IMR-90 (cell line): ENCODE results near the gene GYS1. TPM values are rescaled to one million over a fixed set of nuclear protein-coding genes. Genes with fewer than 3 reads are reported as not detected.

Source experiments
- ATAC-seq: fragments of 200-7000 bp; cut with Tn5 transposase; 2 replicates; pipeline ENCODE4 v1.9.1; 2020; ENCODE audit warnings: low read depth, mild to moderate bottlenecking, moderate library complexity
- BruUV-seq: library from RNA; stranded (reverse); fragments of 400-500 nt; replicated peaks from 2 replicates; lab custom pipeline; 2021; lab: Mats Ljungman, UMichigan
- CTCF ChIA-PET: fragments of 300-600 bp; formaldehyde crosslinking; extraction: SDS; loops from one replicate; lab custom pipeline; 2021; ENCODE audit warnings: antibody characterized with exemption; lab: Yijun Ruan, JAX
- POLR2A ChIA-PET: fragments of 300-600 bp; sonication (Branson Sonifier 250); formaldehyde crosslinking; loops from one replicate; lab custom pipeline; 2022; ENCODE audit warnings: antibody characterized with exemption; ENCODE audit not compliant: unreplicated experiment; lab: Charles Lee
- DNase-seq: peaks from one replicate; pipeline ENCODE4 v3.0.0; 2013
- H2AFZ ChIP-seq: replicated peaks from 2 replicates; pipeline ENCODE3; 2013; ENCODE audit warnings: low read length, mild to moderate bottlenecking; ENCODE audit not compliant: poor library complexity
- H2AK5ac ChIP-seq: 2 replicates; pipeline ENCODE4 v1.6.1; 2013; ENCODE audit warnings: low read depth, low read length, inconsistent platforms
- H2AK9ac ChIP-seq: replicated peaks from 2 replicates; pipeline ENCODE3; 2013; ENCODE audit warnings: mild to moderate bottlenecking, low read depth, low read length, moderate library complexity; ENCODE audit not compliant: poor library complexity
- H2BK120ac ChIP-seq: 2 replicates; pipeline ENCODE4 v1.6.1; 2013; ENCODE audit warnings: low read depth, low read length, inconsistent platforms
- H2BK15ac ChIP-seq: 3 replicates; pipeline ENCODE4 v1.6.1; 2013; ENCODE audit warnings: low read depth, low read length, inconsistent platforms
- H2BK20ac ChIP-seq: 2 replicates; pipeline ENCODE4 v1.6.1; 2013; ENCODE audit warnings: low read depth, mild to moderate bottlenecking, inconsistent platforms, low read length, moderate library complexity
- H2BK5ac ChIP-seq: 2 replicates; pipeline ENCODE4 v1.6.1; 2013; ENCODE audit warnings: mild to moderate bottlenecking, low read depth, low read length, inconsistent platforms; ENCODE audit not compliant: poor library complexity, severe bottlenecking
- H3K14ac ChIP-seq: replicated peaks from 2 replicates; pipeline ENCODE4 v1.6.1; 2013; ENCODE audit warnings: low read depth, low read length, inconsistent platforms
- H3K18ac ChIP-seq: 2 replicates; pipeline ENCODE4 v1.6.1; 2013; ENCODE audit warnings: low read depth, low read length, control low read depth
- H3K23ac ChIP-seq: 2 replicates; pipeline ENCODE4 v1.6.1; 2013; ENCODE audit warnings: low read depth, low read length, inconsistent platforms
- H3K27ac ChIP-seq: 2 replicates; pipeline ENCODE4 v1.5.1; 2013; ENCODE audit warnings: mild to moderate bottlenecking, control low read depth, low read length; ENCODE audit not compliant: insufficient read depth
- H3K27me3 ChIP-seq: 2 replicates; pipeline ENCODE4 v1.6.1; 2013; ENCODE audit warnings: low read length; ENCODE audit not compliant: control insufficient read depth, insufficient read depth
- H3K36me3 ChIP-seq: 2 replicates; pipeline ENCODE4 v1.6.1; 2013; ENCODE audit warnings: low read length, mixed read lengths; ENCODE audit not compliant: control insufficient read depth, insufficient read depth
- H3K4ac ChIP-seq: 2 replicates; pipeline ENCODE4 v1.6.1; 2013; ENCODE audit warnings: low read depth, low read length, inconsistent platforms
- H3K4me1 ChIP-seq: 2 replicates; pipeline ENCODE4 v1.6.1; 2013; ENCODE audit warnings: low read length, mixed read lengths; ENCODE audit not compliant: control insufficient read depth, insufficient read depth
- H3K4me2 ChIP-seq: 2 replicates; pipeline ENCODE4 v1.6.1; 2013; ENCODE audit warnings: low read depth, mild to moderate bottlenecking, control low read depth, low read length, moderate library complexity
- H3K4me3 ChIP-seq: 2 replicates; pipeline ENCODE4 v1.5.1; 2013; ENCODE audit warnings: low read depth, mild to moderate bottlenecking, control low read depth, low read length, moderate library complexity; ENCODE audit not compliant: insufficient read depth
- H3K56ac ChIP-seq: 2 replicates; pipeline ENCODE4 v1.6.1; 2013; ENCODE audit warnings: low read length, inconsistent platforms; ENCODE audit not compliant: insufficient read depth; ENCODE audit errors: extremely low read depth
- H3K79me1 ChIP-seq, 2 experiments: 2 replicates each; pipeline ENCODE4 v1.6.1; 2013; ENCODE audit warnings: low read length in 2 of 2, inconsistent platforms in 1 of 2, low read depth in 1 of 2
- H3K9ac ChIP-seq: 2 replicates; pipeline ENCODE4 v1.6.1; 2013; ENCODE audit warnings: low read depth, low read length, control low read depth
- H3K9me1 ChIP-seq: 2 replicates; pipeline ENCODE4 v1.6.1; 2013; ENCODE audit warnings: low read length, inconsistent platforms; ENCODE audit not compliant: insufficient read depth
- H3K9me3 ChIP-seq: 2 replicates; pipeline ENCODE4 v1.6.1; 2013; ENCODE audit warnings: low read length; ENCODE audit not compliant: control insufficient read depth, insufficient read depth
- H4K20me1 ChIP-seq: 2 replicates; pipeline ENCODE4 v1.6.1; 2013; ENCODE audit warnings: low read length, inconsistent platforms; ENCODE audit not compliant: insufficient read depth
- H4K5ac ChIP-seq: 2 replicates; pipeline ENCODE4 v1.6.1; 2013; ENCODE audit warnings: mild to moderate bottlenecking, low read depth, low read length, control low read depth
- H4K8ac ChIP-seq, 2 experiments: 2 replicates each; pipeline ENCODE4 v1.6.1; 2013; ENCODE audit warnings: low read depth in 2 of 2, low read length in 2 of 2, control low read depth in 1 of 2, inconsistent platforms in 1 of 2
- H4K91ac ChIP-seq: 2 replicates; pipeline ENCODE4 v1.6.1; 2013; ENCODE audit warnings: low read depth, low read length, inconsistent platforms; ENCODE audit not compliant: insufficient read depth
- CHD1 ChIP-seq: IDR thresholded peaks from 2 replicates; pipeline ENCODE4 v1.6.1; 2012; ENCODE audit warnings: low read depth, low read length, improper control_type of control experiment
- CTCF ChIP-seq: conservative IDR thresholded peaks from 2 replicates; pipeline ENCODE4 v1.5.1; 2012; ENCODE audit warnings: mild to moderate bottlenecking, low read depth, low read length, improper control_type of control experiment
- FOS ChIP-seq: fragments of 150-350 bp; IDR thresholded peaks from 2 replicates; pipeline ENCODE4 v1.6.1; 2016; ENCODE audit warnings: low read depth, low read length
- POLR2A ChIP-seq: IDR thresholded peaks from 2 replicates; pipeline ENCODE4 v1.6.1; 2012; ENCODE audit warnings: mild to moderate bottlenecking, low read depth, low read length
- WGBS, 2 experiments: methylation state at CpG; one replicate each; pipeline versions ENCODE4 v1.1.5 to v1.1.7; 2013; ENCODE audit warnings: missing lambda C conversion rate in 2 of 2; ENCODE audit not compliant: insufficient read length in 1 of 2; ENCODE audit errors: extremely low coverage in 2 of 2; 5-methylcytosine and 5-hydroxymethylcytosine counted together
- dilution Hi-C: fragments of 300-500 bp; cut with HindIII; formaldehyde crosslinking; loops from one replicate; pipeline ENCODE4 v1.14.3; 2018; ENCODE audit warnings: low sequenced_read_pairs; ENCODE audit not compliant: unreplicated experiment
- in situ Hi-C: fragments of 300-500 bp; cut with MboI; formaldehyde crosslinking; loops from 3 replicates; pipeline ENCODE4 v1.14.3; 2019; ENCODE audit warnings: low sequenced_read_pairs, inconsistent platforms, mixed read lengths
- intact Hi-C: fragments of 100-400 bp; cut with micrococcal nuclease; formaldehyde crosslinking; loops from 2 replicates; pipeline ENCODE4 v1.10.0; 2022
- polyA plus RNA-seq, 3 experiments: library from polyadenylated mRNA; depleted of rRNA; stranded (reverse); fragments of >200 nt; gene quantifications; 2 replicates each; pipeline ENCODE4 v1.2.3, GENCODE V29; 2012; ENCODE audit warnings: low replicate concordance in 1 of 3
- total RNA-seq: library from RNA; depleted of rRNA; stranded (reverse); fragments of >200 nt; gene quantifications from 2 replicates; pipeline ENCODE4 v1.2.3, GENCODE V29; 2012

Gene GYS1
- total and polyA plus RNA-seq, 2 of the 4 experiments (the other 2 are of a cell fraction) = 38.7 to 72.2 TPM

DNA sequence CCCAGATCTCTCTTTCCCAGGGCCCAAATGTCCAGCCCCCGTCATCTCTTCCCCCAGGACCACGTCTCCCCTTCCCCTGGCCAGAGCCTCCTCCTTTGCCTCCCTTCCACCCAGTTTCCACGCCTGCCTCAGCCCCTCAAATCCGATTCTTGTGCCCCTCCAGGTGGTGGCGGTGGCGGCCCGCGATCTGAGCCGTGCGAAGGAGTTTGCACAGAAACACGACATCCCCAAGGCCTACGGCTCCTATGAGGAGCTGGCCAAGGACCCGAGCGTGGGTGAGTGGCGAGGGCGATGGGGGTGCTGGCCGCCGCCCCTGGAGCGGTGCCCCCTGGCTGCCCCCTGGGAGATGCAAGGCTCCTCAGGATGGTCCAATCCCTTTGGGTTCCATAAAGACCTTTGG, 58.3 kb downstream of the GYS1 start:
- in situ Hi-C loops = no loop called here

More for the DNA sequence above, 58.3 kb downstream of the GYS1 start:
- Histone ChIP-seq H2AFZ (no peak overlapping the region), H3K18ac (no peak overlapping the region), H3K9me1 (no peaks in the 10 kb centered on the region), H4K8ac (no peak overlapping the region), H3K56ac (no peak overlapping the region), H4K5ac (no peak overlapping the region), H3K4me3 (no peak overlapping the region), H2AK9ac (no peak overlapping the region), H3K4me2 (no peak overlapping the region), H2BK5ac (no peak overlapping the region), H3K9me3 (no peaks in the 10 kb centered on the region), H3K4ac (no peak overlapping the region), H3K27ac (no peak overlapping the region), H3K9ac (no peak overlapping the region), H2AK5ac (no peak overlapping the region), H3K23ac (no peak overlapping the region), H4K91ac (no peak overlapping the region), H3K79me1 (no peaks in the 10 kb centered on the region; a peak in 1 of 4 replicates), H2BK15ac (no peak overlapping the region), H2BK120ac (no peak overlapping the region), H4K20me1 (no peaks in the 10 kb centered on the region), H3K4me1 (no peaks in the 10 kb centered on the region), H3K27me3 (no peaks in the 10 kb centered on the region), H2BK20ac (no peak overlapping the region), H3K36me3 (no peaks in the 10 kb centered on the region), H3K14ac (no peak overlapping the region)
- intact Hi-C loops (no loop called here), dilution Hi-C loops (no loop called here)
- ChIA-PET CTCF (no interaction called here), POLR2A (no interaction called here)
- no peak for DNase-seq
- 90% methylated on average over 15 of the region's 19 CpGs; no CpG with 5 or more reads in 1 of the 2 experiments for WGBS, 2 experiments
- TF ChIP-seq FOS = no peak
- TF ChIP-seq CHD1 = no peak
- TF ChIP-seq POLR2A = no peak
- TF ChIP-seq CTCF = no peak
- BruUV-seq = no TSS peak
- no peak for ATAC-seq
